Measurements from ENCODE around the gene CREBRF. TPM values are rescaled to one million over a fixed set of nuclear protein-coding genes. Genes with fewer than 3 reads are reported as not detected.

CREBRF gene
- total and polyA plus RNA-seq, 2 donors (not counting 1 experiment from before 2014, with no cell fraction given) = 29.7 to 89.7 TPM

DNA sequence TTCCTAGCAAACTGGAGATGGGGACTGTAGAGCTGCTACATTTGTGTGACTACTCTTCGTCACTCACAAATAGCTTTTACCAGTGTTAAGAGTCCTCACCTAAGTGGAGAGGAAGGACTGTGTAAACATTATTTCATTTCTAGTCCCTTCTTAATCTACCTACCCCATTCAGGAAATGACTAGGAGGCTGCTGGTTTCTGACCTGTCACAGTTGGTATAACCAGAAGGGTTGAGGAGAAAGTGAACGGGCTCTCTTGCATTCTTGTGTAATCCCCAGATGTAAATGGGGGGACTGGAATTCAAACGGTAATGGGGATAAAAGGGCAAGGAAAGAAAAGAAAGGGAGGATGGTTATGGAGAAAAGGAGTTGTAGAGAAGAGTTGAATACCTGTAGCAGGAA is 52.8 kb downstream of the CREBRF start:
- no peak overlapping the region for H2AFZ ChIP-seq (ENCODE audit: insufficient read depth, low read depth, low read length, poor library complexity, severe bottlenecking)
- DNase-seq (no peak), ATAC-seq (ENCODE audit: low read depth) (no peak)
- H3K27ac ChIP-seq (ENCODE audit: low read length in 2 of 2) = no peak overlapping the region
- Mint-ChIP-seq H3K4me3 (no peak overlapping the region), H3K27ac (peak overlapping the region; percentile 7), H3K4me1 (peaks cover 4% of the 10 kb centered on the region), H3K27me3 (no peaks in the 10 kb centered on the region), H3K9me3 (ENCODE audit: insufficient read depth) (no peaks in the 10 kb centered on the region)
- CTCF ChIA-PET = no interaction called here
- H4K20me1 ChIP-seq (ENCODE audit: control insufficient read depth, insufficient read depth, low read length, poor library complexity, severe bottlenecking) = peaks cover 44% of the 10 kb centered on the region
- no peak overlapping the region for H3K4me3 ChIP-seq (ENCODE audit: control extremely low read depth in 1 of 5, extremely low read depth in 1 of 5, insufficient read depth in 1 of 5, low read depth in 2 of 5, low read length in 4 of 5)
- peaks cover 3 to 53% of the 10 kb centered on the region in 2 experiments for H3K36me3 ChIP-seq (replicated peaks in 1 of 2; ENCODE audit: control extremely low read depth in 1 of 2, control insufficient read depth in 1 of 2, extremely low read depth in 1 of 2, insufficient read depth in 2 of 2, low read length in 1 of 2)
- peaks cover 29% of the 10 kb centered on the region for H3K79me2 ChIP-seq (ENCODE audit: control insufficient read depth, insufficient read depth, low read length)
- no peak for TF ChIP-seq EZH2 (IDR thresholded peaks at IDR 0.05; ENCODE audit: borderline replicate concordance, insufficient read depth, low read depth, low read length, poor library complexity, severe bottlenecking)
- TF ChIP-seq, protein P1, sequence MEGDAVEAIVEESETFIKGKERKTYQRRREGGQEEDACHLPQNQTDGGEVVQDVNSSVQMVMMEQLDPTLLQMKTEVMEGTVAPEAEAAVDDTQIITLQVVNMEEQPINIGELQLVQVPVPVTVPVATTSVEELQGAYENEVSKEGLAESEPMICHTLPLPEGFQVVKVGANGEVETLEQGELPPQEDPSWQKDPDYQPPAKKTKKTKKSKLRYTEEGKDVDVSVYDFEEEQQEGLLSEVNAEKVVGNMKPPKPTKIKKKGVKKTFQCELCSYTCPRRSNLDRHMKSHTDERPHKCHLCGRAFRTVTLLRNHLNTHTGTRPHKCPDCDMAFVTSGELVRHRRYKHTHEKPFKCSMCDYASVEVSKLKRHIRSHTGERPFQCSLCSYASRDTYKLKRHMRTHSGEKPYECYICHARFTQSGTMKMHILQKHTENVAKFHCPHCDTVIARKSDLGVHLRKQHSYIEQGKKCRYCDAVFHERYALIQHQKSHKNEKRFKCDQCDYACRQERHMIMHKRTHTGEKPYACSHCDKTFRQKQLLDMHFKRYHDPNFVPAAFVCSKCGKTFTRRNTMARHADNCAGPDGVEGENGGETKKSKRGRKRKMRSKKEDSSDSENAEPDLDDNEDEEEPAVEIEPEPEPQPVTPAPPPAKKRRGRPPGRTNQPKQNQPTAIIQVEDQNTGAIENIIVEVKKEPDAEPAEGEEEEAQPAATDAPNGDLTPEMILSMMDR (IDR thresholded peaks at IDR 0.05) = no peak
- no peak overlapping the region for H3K4me2 ChIP-seq (replicated peaks; ENCODE audit: low read depth, low read length, poor library complexity, severe bottlenecking)
- H3K9me3 ChIP-seq (ENCODE audit: control extremely low read depth in 1 of 3, control insufficient read depth in 2 of 3, insufficient read depth in 1 of 3, low read length in 2 of 3) = no peaks in the 10 kb centered on the region
- no peaks in the 10 kb centered on the region for H3K27me3 ChIP-seq (replicated peaks in 1 of 4; ENCODE audit: control extremely low read depth in 1 of 4, control insufficient read depth in 3 of 4, insufficient read depth in 4 of 4, low read length in 3 of 4)
- H3K9ac ChIP-seq (ENCODE audit: low read length) = no peak overlapping the region
- H3K4me1 ChIP-seq (ENCODE audit: control insufficient read depth in 2 of 2, insufficient read depth in 2 of 2, low read length in 2 of 2) = no peaks in the 10 kb centered on the region
- POLR2A ChIA-PET = no interaction called here
- intact Hi-C loops (cut with micrococcal nuclease) = no loop called here
- 36% methylated on average over 2 of the region's 3 CpGs for WGBS (ENCODE audit: insufficient coverage)

DNA sequence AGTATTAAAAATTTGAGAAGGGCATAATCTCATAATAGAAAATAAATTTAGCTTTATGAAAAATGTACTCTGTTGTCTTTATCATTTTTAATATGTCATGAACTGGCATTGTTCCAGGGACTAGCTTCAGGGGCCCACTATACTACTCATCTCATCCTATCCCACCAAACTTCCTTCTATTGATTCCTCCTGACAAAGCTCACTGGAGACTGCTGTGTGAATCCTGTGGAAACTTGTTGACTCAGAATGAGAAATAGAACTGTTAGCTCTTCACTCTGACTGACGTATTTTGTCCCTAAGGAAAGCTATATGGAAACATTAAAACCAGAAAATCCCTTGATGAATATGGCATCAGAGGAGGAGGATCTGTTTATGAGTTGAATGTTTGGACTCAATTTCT is 58.4 kb downstream of the CREBRF start:
- H3K4me1 Mint-ChIP-seq = peaks cover 5% of the 10 kb centered on the region
- H3K4me2 ChIP-seq (replicated peaks; ENCODE audit: low read depth, low read length, poor library complexity, severe bottlenecking) = no peak overlapping the region
- ATAC-seq (ENCODE audit: low read depth) (no peak), DNase-seq (no peak)
- ChIA-PET POLR2A (interaction anchor here (0.5 kb wide), 1 partner anchor 1068 kb away, joined by 3 read pairs; no protein-coding TSS in a partner anchor), CTCF (interaction anchor here (1.2 to 1.3 kb wide), 2 partner anchors 30 to 136 kb away, joined by 3 read pairs; partner anchors contain the start of gene BNIP1)
- no peaks in the 10 kb centered on the region for H3K9me3 Mint-ChIP-seq (ENCODE audit: insufficient read depth)
- no peaks in the 10 kb centered on the region for H4K20me1 ChIP-seq (ENCODE audit: control insufficient read depth, insufficient read depth, low read length, poor library complexity, severe bottlenecking)
- H3K27ac ChIP-seq (ENCODE audit: low read length in 2 of 2) = no peak overlapping the region
- H3K4me3 ChIP-seq (ENCODE audit: control extremely low read depth in 1 of 5, extremely low read depth in 1 of 5, insufficient read depth in 1 of 5, low read depth in 2 of 5, low read length in 4 of 5) = no peak overlapping the region
- intact Hi-C loops (cut with micrococcal nuclease) = no loop called here
- H3K9me3 ChIP-seq (ENCODE audit: control extremely low read depth in 1 of 3, control insufficient read depth in 2 of 3, insufficient read depth in 1 of 3, low read length in 2 of 3) = peaks cover 0 to 2% (median 0%) of the 10 kb centered on the region in 3 donors
- no peak overlapping the region for H3K4me3 Mint-ChIP-seq
- H3K79me2 ChIP-seq (ENCODE audit: control insufficient read depth, insufficient read depth, low read length) = peaks cover 4% of the 10 kb centered on the region
- no peaks in the 10 kb centered on the region for H3K27me3 ChIP-seq (replicated peaks in 1 of 4; ENCODE audit: control extremely low read depth in 1 of 4, control insufficient read depth in 3 of 4, insufficient read depth in 4 of 4, low read length in 3 of 4)
- WGBS (ENCODE audit: insufficient coverage) = no CpG with 5 or more reads among the region's 1 CpG
- H3K27me3 Mint-ChIP-seq = no peaks in the 10 kb centered on the region
- no peak overlapping the region for H2AFZ ChIP-seq (ENCODE audit: insufficient read depth, low read depth, low read length, poor library complexity, severe bottlenecking)
- H3K36me3 ChIP-seq (replicated peaks in 1 of 2; ENCODE audit: control extremely low read depth in 1 of 2, control insufficient read depth in 1 of 2, extremely low read depth in 1 of 2, insufficient read depth in 2 of 2, low read length in 1 of 2) = peaks cover 9 to 64% of the 10 kb centered on the region in 2 experiments
- no peaks in the 10 kb centered on the region for H3K4me1 ChIP-seq (ENCODE audit: control insufficient read depth in 2 of 2, insufficient read depth in 2 of 2, low read length in 2 of 2)
- no peak overlapping the region for H3K9ac ChIP-seq (ENCODE audit: low read length)
- no peak for TF ChIP-seq EZH2 (IDR thresholded peaks at IDR 0.05; ENCODE audit: borderline replicate concordance, insufficient read depth, low read depth, low read length, poor library complexity, severe bottlenecking)
- TF ChIP-seq, protein P1 (IDR thresholded peaks at IDR 0.05) = no peak
- no peak overlapping the region for H3K27ac Mint-ChIP-seq

Data from B cell (primary cell).